PC-9 (cell line): ENCODE measurements around the gene FOXP2. TPM values are rescaled to one million over a fixed set of nuclear protein-coding genes. Genes with fewer than 3 reads are reported as not detected.

ENCODE experiments used
- BruUV-seq: library from RNA; stranded (reverse); fragments of 400-500 nt; replicated peaks from 2 replicates; lab custom pipeline; 2021; lab: Mats Ljungman, UMichigan
- CTCF ChIA-PET: fragments of 300-600 bp; sonication (Branson Sonifier 250); formaldehyde crosslinking; loops from one replicate; lab custom pipeline; 2022; ENCODE audit warnings: antibody characterized with exemption; lab: Charles Lee
- POLR2A ChIA-PET: fragments of 300-600 bp; sonication (Branson Sonifier 250); formaldehyde crosslinking; loops from one replicate; lab custom pipeline; 2022; ENCODE audit warnings: antibody characterized with exemption; ENCODE audit not compliant: unreplicated experiment; lab: Charles Lee
- DNase-seq, 2 experiments: peaks; one replicate each; pipeline versions ENCODE4 v3.0.0 to v3.0.0-alpha.2; 2015 to 2022; ENCODE audit warnings: mixed read lengths in 1 of 2
- H2AFZ ChIP-seq: fragments of 200-600 bp; sonication (generic); 2 replicates; pipeline ENCODE4 v1.8.1; 2017; ENCODE audit warnings: antibody characterized with exemption
- H3F3A ChIP-seq: fragments of 200-600 bp; sonication (generic); 2 replicates; pipeline ENCODE4 v1.8.1; 2017; ENCODE audit warnings: antibody characterized with exemption, mild to moderate bottlenecking, low read depth; ENCODE audit not compliant: insufficient read depth
- H3K27ac ChIP-seq: fragments of 200-600 bp; sonication (generic); 2 replicates; pipeline ENCODE4 v1.6.1; 2016; ENCODE audit warnings: mixed run types
- H3K27me3 ChIP-seq: fragments of 200-600 bp; sonication (generic); 2 replicates; pipeline ENCODE4 v1.6.1; 2016; ENCODE audit warnings: low read depth, mixed run types; ENCODE audit not compliant: insufficient read depth
- H3K36me3 ChIP-seq: fragments of 200-600 bp; sonication (generic); 2 replicates; pipeline ENCODE4 v1.6.1; 2016; ENCODE audit warnings: low read depth, mixed run types
- H3K4me1 ChIP-seq: fragments of 200-600 bp; sonication (generic); replicated peaks from 2 replicates; pipeline ENCODE4 v1.6.1; 2016; ENCODE audit warnings: mixed run types; ENCODE audit not compliant: insufficient read depth
- H3K4me2 ChIP-seq: fragments of 200-600 bp; sonication (generic); 2 replicates; pipeline ENCODE4 v1.6.1; 2017; ENCODE audit warnings: mixed run types
- H3K4me3 ChIP-seq: fragments of 200-600 bp; sonication (generic); 2 replicates; pipeline ENCODE4 v1.6.1; 2016; ENCODE audit warnings: mixed run types
- H3K79me2 ChIP-seq: fragments of 200-600 bp; sonication (generic); 2 replicates; pipeline ENCODE4 v1.6.1; 2017; ENCODE audit warnings: low read depth, mixed run types
- H3K9me2 ChIP-seq: fragments of 200-600 bp; sonication (generic); 2 replicates; pipeline ENCODE4 v1.8.1; 2017; ENCODE audit warnings: mild to moderate bottlenecking; ENCODE audit not compliant: insufficient read depth
- H3K9me3 ChIP-seq: fragments of 200-600 bp; sonication (generic); 2 replicates; pipeline ENCODE4 v1.8.1; 2016; ENCODE audit warnings: low read depth; ENCODE audit not compliant: insufficient read depth
- H4K20me1 ChIP-seq: fragments of 200-600 bp; sonication (generic); 2 replicates; pipeline ENCODE4 v1.8.1; 2017; ENCODE audit not compliant: insufficient read depth
- CTCF ChIP-seq: fragments of 200-600 bp; sonication (generic); conservative IDR thresholded peaks from 2 replicates; pipeline ENCODE4 v1.6.1; 2017; ENCODE audit warnings: mixed run types, antibody characterized with exemption, mild to moderate bottlenecking, moderate library complexity
- EZH2 ChIP-seq: fragments of 200-600 bp; sonication (generic); IDR thresholded peaks from 2 replicates; pipeline ENCODE4 v1.8.0; 2017; ENCODE audit warnings: antibody characterized with exemption, low read depth
- intact Hi-C: fragments of 100-400 bp; cut with micrococcal nuclease; formaldehyde crosslinking; loops from one replicate; pipeline ENCODE4 v1.10.0; 2022; ENCODE audit not compliant: unreplicated experiment
- total RNA-seq: library from RNA; stranded (reverse); gene quantifications from 2 replicates; pipeline ENCODE4 v1.2.3, GENCODE V29; 2021

Gene FOXP2
- total RNA-seq, 1 experiment from 2014 or later: 1.2 TPM

GRCh38 chr7:114527589-114527988, 113.0 kb downstream of the FOXP2 start:
- POLR2A ChIA-PET: interaction anchor here (0.7 kb wide), 1 partner anchor 441 kb away, joined by 4 read pairs; no protein-coding TSS in a partner anchor
- no peaks in the 10 kb centered on the region for H3K79me2 ChIP-seq
- no peaks in the 10 kb centered on the region for H3K4me1 ChIP-seq
- H3K9me3 ChIP-seq: no peaks in the 10 kb centered on the region
- CTCF ChIA-PET: no interaction called here
- H3K9me2 ChIP-seq: no peaks in the 10 kb centered on the region
- no peak for TF ChIP-seq CTCF
- no peak for TF ChIP-seq EZH2
- H3K4me2 ChIP-seq: no peak overlapping the region
- H3K36me3 ChIP-seq: no peaks in the 10 kb centered on the region
- no peaks in the 10 kb centered on the region for H3K27me3 ChIP-seq
- H3F3A ChIP-seq: no peaks in the 10 kb centered on the region
- H4K20me1 ChIP-seq: no peaks in the 10 kb centered on the region
- H2AFZ ChIP-seq: no peak overlapping the region
- intact Hi-C loops: no loop called here
- DNase-seq: no peak
- BruUV-seq: no TSS peak
- no peak overlapping the region for H3K27ac ChIP-seq
- no peak overlapping the region for H3K4me3 ChIP-seq

- no peaks in the 10 kb centered on the region for H3F3A ChIP-seq
- H3K9me2 ChIP-seq: no peaks in the 10 kb centered on the region
- peak in 1 of 2 experiments; percentile 46 for DNase-seq
- H2AFZ ChIP-seq: peak overlapping the region; percentile 39; the same call in 1 of the 2 replicates
- CTCF ChIA-PET: no interaction called here
- no peaks in the 10 kb centered on the region for H4K20me1 ChIP-seq
- no peaks in the 10 kb centered on the region for H3K36me3 ChIP-seq
- POLR2A ChIA-PET: no interaction called here
- intact Hi-C loops: no loop called here
- no peaks in the 10 kb centered on the region for H3K27me3 ChIP-seq
- no peaks in the 10 kb centered on the region for H3K9me3 ChIP-seq
- H3K27ac ChIP-seq: no peak overlapping the region
- no TSS peak for BruUV-seq
- no peak overlapping the region for H3K4me2 ChIP-seq
- no peaks in the 10 kb centered on the region for H3K79me2 ChIP-seq
- H3K4me1 ChIP-seq: no peaks in the 10 kb centered on the region
- no peak for TF ChIP-seq CTCF
- TF ChIP-seq EZH2: no peak
- H3K4me3 ChIP-seq: no peak overlapping the region
These were observed 115.5 kb downstream of the FOXP2 start for GRCh38 chr7:114530057-114530611.

- H2AFZ ChIP-seq: no peak overlapping the region
- no peaks in the 10 kb centered on the region for H3K36me3 ChIP-seq
- H4K20me1 ChIP-seq: no peaks in the 10 kb centered on the region
- no peaks in the 10 kb centered on the region for H3K9me2 ChIP-seq
- intact Hi-C loops: no loop called here
- ChIA-PET CTCF (no interaction called here), POLR2A (no interaction called here)
- no peak overlapping the region for H3K4me3 ChIP-seq
- no peaks in the 10 kb centered on the region for H3K79me2 ChIP-seq
- no peak overlapping the region for H3K4me2 ChIP-seq
- H3K4me1 ChIP-seq: no peaks in the 10 kb centered on the region
- no peaks in the 10 kb centered on the region for H3K9me3 ChIP-seq
- no peaks in the 10 kb centered on the region for H3K27me3 ChIP-seq
- H3F3A ChIP-seq: no peaks in the 10 kb centered on the region
- TF ChIP-seq CTCF (no peak), EZH2 (no peak)
- no TSS peak for BruUV-seq
- no peak for DNase-seq
- H3K27ac ChIP-seq: no peak overlapping the region
These were observed 116.7 kb downstream of the FOXP2 start for GRCh38 chr7:114531326-114531725.
